Parathyroid adenoma (tissue), 2 donors: Measurements from ENCODE around the gene OSBPL9.

Source experiments
- H2AFZ ChIP-seq: fragments of 300-600 bp; sonication (generic); one replicate; pipeline ENCODE4 v1.7.0; 2017; ENCODE audit warnings: antibody characterized with exemption, mild to moderate bottlenecking
- H3K27ac ChIP-seq: fragments of 300-600 bp; sonication (generic); one replicate; pipeline ENCODE4 v1.7.0; 2017
- H3K27me3 ChIP-seq: fragments of 300-600 bp; sonication (generic); one replicate; pipeline ENCODE4 v1.7.0; 2017; ENCODE audit warnings: low read length; ENCODE audit not compliant: control insufficient read depth, insufficient read depth
- H3K36me3 ChIP-seq: fragments of 300-600 bp; sonication (generic); one replicate; pipeline ENCODE4 v1.7.0; 2017; ENCODE audit warnings: low read length; ENCODE audit not compliant: control insufficient read depth, insufficient read depth
- H3K4me1 ChIP-seq: fragments of 300-600 bp; sonication (generic); one replicate; pipeline ENCODE4 v1.7.0; 2017; ENCODE audit warnings: control low read depth
- H3K4me2 ChIP-seq: fragments of 300-600 bp; sonication (generic); one replicate; pipeline ENCODE4 v1.7.0; 2017; ENCODE audit warnings: low read length
- H3K4me3 ChIP-seq: fragments of 300-600 bp; sonication (generic); one replicate; pipeline ENCODE4 v1.7.0; 2017; ENCODE audit warnings: low read depth, low read length
- H3K79me2 ChIP-seq: fragments of 300-600 bp; sonication (generic); one replicate; pipeline ENCODE4 v1.7.0; 2017; ENCODE audit warnings: control low read depth
- H3K9ac ChIP-seq: fragments of 300-600 bp; sonication (generic); one replicate; pipeline ENCODE4 v1.7.0; 2017; ENCODE audit warnings: mild to moderate bottlenecking
- H3K9me3 ChIP-seq: fragments of 300-600 bp; sonication (generic); one replicate; pipeline ENCODE4 v1.7.0; 2017; ENCODE audit warnings: low read length; ENCODE audit not compliant: control insufficient read depth
- CTCF ChIP-seq: fragments of 300-600 bp; sonication (generic); IDR thresholded peaks from one replicate; pipeline ENCODE4 v1.7.0; 2017; ENCODE audit warnings: antibody characterized with exemption, mild to moderate bottlenecking
- donor health status: primary hyperparathyroidism.

Gene OSBPL9

GRCh38 chr1:51631747-51632146, 14.9 kb downstream of the OSBPL9 start:
- Histone ChIP-seq H3K36me3 (no peaks in the 10 kb centered on the region), H3K27me3 (no peaks in the 10 kb centered on the region), H3K4me1 (peaks cover 5% of the 10 kb centered on the region), H3K4me3 (no peak overlapping the region), H3K27ac (no peak overlapping the region), H3K9me3 (no peaks in the 10 kb centered on the region), H3K4me2 (no peak overlapping the region), H3K79me2 (peaks cover 5% of the 10 kb centered on the region), H3K9ac (no peak overlapping the region), H2AFZ (no peak overlapping the region)
- no peak for TF ChIP-seq CTCF

- no peaks in the 10 kb centered on the region for H3K9me3 ChIP-seq
Observed at GRCh38 chr1:51634618-51635017, 17.7 kb downstream of the OSBPL9 start.

GRCh38 chr1:51635615-51636014, 18.7 kb downstream of the OSBPL9 start:
- Histone ChIP-seq H3K4me2 (no peak overlapping the region), H3K36me3 (no peaks in the 10 kb centered on the region), H3K27me3 (no peaks in the 10 kb centered on the region), H3K4me3 (no peak overlapping the region), H3K9me3 (no peaks in the 10 kb centered on the region), H3K4me1 (no peaks in the 10 kb centered on the region), H3K79me2 (peaks cover 5% of the 10 kb centered on the region), H3K9ac (no peak overlapping the region), H2AFZ (no peak overlapping the region), H3K27ac (no peak overlapping the region)
- TF ChIP-seq CTCF, result no peak

More at GRCh38 chr1:51634618-51635017, 17.7 kb downstream of the OSBPL9 start:
- Histone ChIP-seq H3K36me3 (no peaks in the 10 kb centered on the region), H3K4me1 (no peaks in the 10 kb centered on the region), H3K4me2 (no peak overlapping the region), H2AFZ (no peak overlapping the region), H3K79me2 (peaks cover 5% of the 10 kb centered on the region), H3K4me3 (no peak overlapping the region), H3K27me3 (no peaks in the 10 kb centered on the region), H3K9ac (no peak overlapping the region), H3K27ac (no peak overlapping the region)
- TF ChIP-seq CTCF, result no peak

- H3K27me3 ChIP-seq, result no peaks in the 10 kb centered on the region
- H3K36me3 ChIP-seq, result no peaks in the 10 kb centered on the region
- no peak overlapping the region for H3K9ac ChIP-seq
- H3K4me1 ChIP-seq, result no peaks in the 10 kb centered on the region
- H3K79me2 ChIP-seq, result peaks cover 3% of the 10 kb centered on the region
- H2AFZ ChIP-seq, result no peak overlapping the region
- no peaks in the 10 kb centered on the region for H3K9me3 ChIP-seq
- no peak for TF ChIP-seq CTCF
- no peak overlapping the region for H3K4me3 ChIP-seq
- no peak overlapping the region for H3K4me2 ChIP-seq
- no peak overlapping the region for H3K27ac ChIP-seq
Observed at GRCh38 chr1:51636191-51636590, 19.3 kb downstream of the OSBPL9 start.

- Histone ChIP-seq H3K4me3 (no peak overlapping the region), H3K27ac (no peak overlapping the region), H2AFZ (no peak overlapping the region), H3K79me2 (peaks cover 3% of the 10 kb centered on the region), H3K36me3 (no peaks in the 10 kb centered on the region), H3K27me3 (no peaks in the 10 kb centered on the region), H3K4me1 (peaks cover 3% of the 10 kb centered on the region), H3K9me3 (no peaks in the 10 kb centered on the region), H3K9ac (no peak overlapping the region), H3K4me2 (no peak overlapping the region)
- TF ChIP-seq CTCF, result no peak
Observed at GRCh38 chr1:51636764-51637522, 20.1 kb downstream of the OSBPL9 start.
